ENCODE data around the gene CDH22. TPM values are rescaled to one million over a fixed set of nuclear protein-coding genes. Genes with fewer than 3 reads are reported as not detected.

The CDH22 gene
- polyA plus RNA-seq, 1 donor from 2014 or later, result 2.1 TPM

DNA sequence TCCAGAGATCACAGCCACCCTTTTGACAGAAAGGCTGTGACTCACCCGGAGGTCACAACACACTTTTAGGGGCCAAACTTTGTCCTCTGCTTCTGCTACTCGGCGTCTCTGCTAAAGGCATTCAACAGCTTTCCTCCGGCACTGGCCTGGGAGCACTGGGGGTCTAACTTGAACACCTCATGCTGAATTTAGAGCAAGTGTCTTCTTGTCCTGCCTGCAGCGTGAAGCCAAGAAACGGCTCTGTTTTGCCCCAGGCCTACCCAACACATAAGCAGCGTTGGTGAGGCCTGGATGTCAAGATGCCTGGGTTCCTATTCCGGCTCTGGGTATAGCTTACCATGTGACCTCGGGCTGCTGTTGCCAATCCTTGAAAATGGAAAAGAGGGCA, 2.3 kb downstream of the CDH22 start:
- H3K9me2 ChIP-seq (ENCODE audit: insufficient read depth, low read length), result no peaks in the 10 kb centered on the region
- no peaks in the 10 kb centered on the region for H4K20me1 ChIP-seq (ENCODE audit: insufficient read depth)
- H2AFZ ChIP-seq (ENCODE audit: low read depth, low read length), result no peak overlapping the region
- no peaks in the 10 kb centered on the region for H3F3A ChIP-seq (ENCODE audit: insufficient read depth, low read length, poor library complexity, severe bottlenecking)
- H3K4me2 ChIP-seq (ENCODE audit: low read length), result no peak overlapping the region
- TF ChIP-seq SMC3 (conservative IDR thresholded peaks at IDR 0.05; ENCODE audit: poor library complexity) (no peak), POLR2AphosphoS5 (IDR thresholded peaks at IDR 0.05) (no peak), RAD21 (conservative IDR thresholded peaks at IDR 0.05) (no peak), EZH2 (IDR thresholded peaks at IDR 0.05; ENCODE audit: borderline replicate concordance, insufficient read depth, low read length, poor library complexity, severe bottlenecking) (no peak), TAF1 (IDR thresholded peaks at IDR 0.05; ENCODE audit: low read depth) (no peak), MXI1 (conservative IDR thresholded peaks at IDR 0.05; ENCODE audit: poor library complexity, severe bottlenecking) (no peak), EP300 (conservative IDR thresholded peaks at IDR 0.05; ENCODE audit: poor library complexity, severe bottlenecking) (no peak)
- TF ChIP-seq, protein P1, sequence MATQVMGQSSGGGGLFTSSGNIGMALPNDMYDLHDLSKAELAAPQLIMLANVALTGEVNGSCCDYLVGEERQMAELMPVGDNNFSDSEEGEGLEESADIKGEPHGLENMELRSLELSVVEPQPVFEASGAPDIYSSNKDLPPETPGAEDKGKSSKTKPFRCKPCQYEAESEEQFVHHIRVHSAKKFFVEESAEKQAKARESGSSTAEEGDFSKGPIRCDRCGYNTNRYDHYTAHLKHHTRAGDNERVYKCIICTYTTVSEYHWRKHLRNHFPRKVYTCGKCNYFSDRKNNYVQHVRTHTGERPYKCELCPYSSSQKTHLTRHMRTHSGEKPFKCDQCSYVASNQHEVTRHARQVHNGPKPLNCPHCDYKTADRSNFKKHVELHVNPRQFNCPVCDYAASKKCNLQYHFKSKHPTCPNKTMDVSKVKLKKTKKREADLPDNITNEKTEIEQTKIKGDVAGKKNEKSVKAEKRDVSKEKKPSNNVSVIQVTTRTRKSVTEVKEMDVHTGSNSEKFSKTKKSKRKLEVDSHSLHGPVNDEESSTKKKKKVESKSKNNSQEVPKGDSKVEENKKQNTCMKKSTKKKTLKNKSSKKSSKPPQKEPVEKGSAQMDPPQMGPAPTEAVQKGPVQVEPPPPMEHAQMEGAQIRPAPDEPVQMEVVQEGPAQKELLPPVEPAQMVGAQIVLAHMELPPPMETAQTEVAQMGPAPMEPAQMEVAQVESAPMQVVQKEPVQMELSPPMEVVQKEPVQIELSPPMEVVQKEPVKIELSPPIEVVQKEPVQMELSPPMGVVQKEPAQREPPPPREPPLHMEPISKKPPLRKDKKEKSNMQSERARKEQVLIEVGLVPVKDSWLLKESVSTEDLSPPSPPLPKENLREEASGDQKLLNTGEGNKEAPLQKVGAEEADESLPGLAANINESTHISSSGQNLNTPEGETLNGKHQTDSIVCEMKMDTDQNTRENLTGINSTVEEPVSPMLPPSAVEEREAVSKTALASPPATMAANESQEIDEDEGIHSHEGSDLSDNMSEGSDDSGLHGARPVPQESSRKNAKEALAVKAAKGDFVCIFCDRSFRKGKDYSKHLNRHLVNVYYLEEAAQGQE (IDR thresholded peaks at IDR 0.05; ENCODE audit: borderline replicate concordance), result no peak
- TF ChIP-seq, protein P2, sequence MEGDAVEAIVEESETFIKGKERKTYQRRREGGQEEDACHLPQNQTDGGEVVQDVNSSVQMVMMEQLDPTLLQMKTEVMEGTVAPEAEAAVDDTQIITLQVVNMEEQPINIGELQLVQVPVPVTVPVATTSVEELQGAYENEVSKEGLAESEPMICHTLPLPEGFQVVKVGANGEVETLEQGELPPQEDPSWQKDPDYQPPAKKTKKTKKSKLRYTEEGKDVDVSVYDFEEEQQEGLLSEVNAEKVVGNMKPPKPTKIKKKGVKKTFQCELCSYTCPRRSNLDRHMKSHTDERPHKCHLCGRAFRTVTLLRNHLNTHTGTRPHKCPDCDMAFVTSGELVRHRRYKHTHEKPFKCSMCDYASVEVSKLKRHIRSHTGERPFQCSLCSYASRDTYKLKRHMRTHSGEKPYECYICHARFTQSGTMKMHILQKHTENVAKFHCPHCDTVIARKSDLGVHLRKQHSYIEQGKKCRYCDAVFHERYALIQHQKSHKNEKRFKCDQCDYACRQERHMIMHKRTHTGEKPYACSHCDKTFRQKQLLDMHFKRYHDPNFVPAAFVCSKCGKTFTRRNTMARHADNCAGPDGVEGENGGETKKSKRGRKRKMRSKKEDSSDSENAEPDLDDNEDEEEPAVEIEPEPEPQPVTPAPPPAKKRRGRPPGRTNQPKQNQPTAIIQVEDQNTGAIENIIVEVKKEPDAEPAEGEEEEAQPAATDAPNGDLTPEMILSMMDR (IDR thresholded peaks at IDR 0.05; ENCODE audit: poor library complexity, severe bottlenecking), result no peak
- H3K27ac ChIP-seq (ENCODE audit: low read length), result no peak overlapping the region
- H3K9ac ChIP-seq (ENCODE audit: low read length), result no peak overlapping the region
- no peaks in the 10 kb centered on the region for H3K79me2 ChIP-seq (replicated peaks; ENCODE audit: insufficient read depth, low read length)
- peaks cover 62% of the 10 kb centered on the region for H3K27me3 ChIP-seq (ENCODE audit: insufficient read depth, low read depth, low read length)
- H3K36me3 ChIP-seq (ENCODE audit: insufficient read depth, low read length), result no peaks in the 10 kb centered on the region
- H3K4me3 ChIP-seq (ENCODE audit: low read length), result no peak overlapping the region
- no peaks in the 10 kb centered on the region for H3K9me3 ChIP-seq (ENCODE audit: low read length)

DNA sequence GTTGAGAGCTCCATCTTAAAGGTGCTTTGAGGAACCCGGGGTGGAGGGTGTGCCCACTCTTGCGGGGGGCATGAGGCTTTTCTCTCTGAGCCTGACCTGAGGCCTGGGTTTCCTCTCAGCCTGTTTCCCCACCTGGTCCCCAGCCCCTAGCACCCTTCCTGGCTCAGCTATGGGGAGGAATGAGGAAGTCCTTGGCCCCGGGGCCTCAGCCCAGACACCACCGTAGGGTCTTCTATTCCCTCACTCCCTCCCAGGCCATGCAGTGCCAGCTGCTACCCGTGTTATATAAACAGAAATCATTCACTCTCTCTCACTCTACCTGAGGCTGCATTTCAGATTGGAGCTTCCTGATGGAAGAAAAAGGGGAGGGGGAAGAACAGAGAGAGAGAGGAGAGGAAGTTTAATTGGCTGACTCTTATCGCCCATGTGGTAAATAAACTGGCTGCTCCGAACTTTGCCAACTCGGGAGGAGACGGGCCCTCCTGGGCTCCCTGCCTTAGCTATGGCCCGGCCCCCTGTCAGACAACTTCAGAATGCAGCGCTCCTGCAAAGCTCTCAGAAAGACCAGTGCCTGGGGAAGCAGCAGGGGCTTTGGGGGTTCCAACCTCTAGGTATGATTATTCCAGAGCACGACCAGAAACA, 2.8 kb downstream of the CDH22 start:
- no peaks in the 10 kb centered on the region for H3K9me2 ChIP-seq (ENCODE audit: insufficient read depth, low read length)
- no peaks in the 10 kb centered on the region for H3F3A ChIP-seq (ENCODE audit: insufficient read depth, low read length, poor library complexity, severe bottlenecking)
- TF ChIP-seq EZH2 (IDR thresholded peaks at IDR 0.05; ENCODE audit: borderline replicate concordance, insufficient read depth, low read length, poor library complexity, severe bottlenecking), result no peak
- TF ChIP-seq, protein P2 (IDR thresholded peaks at IDR 0.05; ENCODE audit: poor library complexity, severe bottlenecking), result no peak
- no peak for TF ChIP-seq SMC3 (conservative IDR thresholded peaks at IDR 0.05; ENCODE audit: poor library complexity)
- TF ChIP-seq EP300 (conservative IDR thresholded peaks at IDR 0.05; ENCODE audit: poor library complexity, severe bottlenecking), result no peak
- no peak overlapping the region for H3K9ac ChIP-seq (ENCODE audit: low read length)
- H2AFZ ChIP-seq (ENCODE audit: low read depth, low read length), result no peak overlapping the region
- no peaks in the 10 kb centered on the region for H3K79me2 ChIP-seq (replicated peaks; ENCODE audit: insufficient read depth, low read length)
- H3K4me3 ChIP-seq (ENCODE audit: low read length), result no peak overlapping the region
- peaks cover 57% of the 10 kb centered on the region for H3K27me3 ChIP-seq (ENCODE audit: insufficient read depth, low read depth, low read length)
- H4K20me1 ChIP-seq (ENCODE audit: insufficient read depth), result no peaks in the 10 kb centered on the region
- no peak overlapping the region for H3K4me2 ChIP-seq (ENCODE audit: low read length)
- H3K9me3 ChIP-seq (ENCODE audit: low read length), result no peaks in the 10 kb centered on the region
- no peaks in the 10 kb centered on the region for H3K36me3 ChIP-seq (ENCODE audit: insufficient read depth, low read length)
- no peak overlapping the region for H3K27ac ChIP-seq (ENCODE audit: low read length)

Data from neural cell (in vitro differentiated cells).